ENCODE data around the gene MAP3K20.
A peak's percentile ranks its signal among the peaks of the same experiment; 100 is the strongest.

MAP3K20 gene

DNA sequence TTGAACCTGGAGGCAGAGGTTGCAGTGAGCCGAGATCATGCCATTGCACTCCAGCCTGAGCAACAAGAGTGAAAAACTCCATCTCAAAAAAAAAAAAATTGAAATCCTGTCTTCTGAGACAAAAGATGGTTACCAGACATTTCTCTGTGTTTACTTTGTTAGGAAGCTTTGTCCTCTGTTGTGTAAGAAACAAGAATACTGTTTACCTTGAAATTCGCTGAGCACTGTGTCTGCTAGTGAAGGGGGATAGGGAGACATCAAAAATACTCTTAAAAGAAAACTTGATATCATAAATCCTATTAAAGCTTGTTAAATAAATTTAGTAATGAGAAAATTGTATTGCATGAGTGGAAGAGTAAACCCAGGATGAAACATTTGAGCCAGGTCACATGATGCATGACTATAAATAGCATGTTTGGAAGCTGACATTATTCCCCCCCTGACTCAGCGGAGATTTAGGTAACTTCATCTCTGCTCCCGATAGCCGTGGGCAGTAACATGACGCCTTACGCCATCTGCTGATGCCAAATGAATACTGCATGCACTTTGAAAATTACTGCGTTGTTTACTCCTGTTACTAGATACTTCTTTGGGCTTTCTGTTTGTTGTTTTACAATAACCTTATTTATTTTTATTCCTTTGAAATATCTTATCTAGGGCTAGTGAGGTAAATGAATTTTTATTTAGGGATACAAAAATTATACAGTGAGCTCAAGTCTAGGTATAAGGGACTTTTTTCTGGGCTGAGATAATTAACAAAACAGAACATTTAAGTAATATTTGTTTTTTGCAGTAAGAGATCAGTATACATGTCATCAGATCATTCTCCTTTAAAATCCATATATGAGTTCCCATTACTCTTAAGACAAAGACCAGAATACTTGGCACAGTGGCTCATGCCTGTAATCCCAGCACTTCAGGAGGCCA is 134.9 kb downstream of the MAP3K20 start:
- peak; percentile 32 to 54 for DNase-seq

GRCh38 chr2:173213181-173213580 is 137.5 kb downstream of the MAP3K20 start:
- no peak for DNase-seq

GRCh38 chr2:173214213-173214612 is 138.6 kb downstream of the MAP3K20 start:
- no peak for DNase-seq

DNA sequence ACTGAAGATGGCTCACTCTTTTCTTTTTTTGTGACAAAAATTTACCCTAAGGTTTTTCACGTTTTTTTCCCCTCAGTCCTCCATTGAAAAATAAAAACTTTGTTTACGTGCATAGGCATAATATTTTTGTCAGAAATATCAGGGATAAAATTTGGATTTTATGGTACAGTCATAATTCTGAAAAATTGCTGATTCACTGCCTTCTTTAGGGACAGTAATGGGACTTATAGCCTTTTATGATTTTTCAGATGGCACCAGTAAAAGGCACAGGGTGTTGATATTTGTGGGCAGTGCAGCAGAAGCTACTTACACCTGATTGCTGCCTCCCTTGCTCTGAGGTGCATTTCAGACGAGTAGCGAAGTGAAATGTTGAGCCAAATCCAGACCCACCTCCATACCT is 139.7 kb downstream of the MAP3K20 start:
- no peak for DNase-seq

DNA sequence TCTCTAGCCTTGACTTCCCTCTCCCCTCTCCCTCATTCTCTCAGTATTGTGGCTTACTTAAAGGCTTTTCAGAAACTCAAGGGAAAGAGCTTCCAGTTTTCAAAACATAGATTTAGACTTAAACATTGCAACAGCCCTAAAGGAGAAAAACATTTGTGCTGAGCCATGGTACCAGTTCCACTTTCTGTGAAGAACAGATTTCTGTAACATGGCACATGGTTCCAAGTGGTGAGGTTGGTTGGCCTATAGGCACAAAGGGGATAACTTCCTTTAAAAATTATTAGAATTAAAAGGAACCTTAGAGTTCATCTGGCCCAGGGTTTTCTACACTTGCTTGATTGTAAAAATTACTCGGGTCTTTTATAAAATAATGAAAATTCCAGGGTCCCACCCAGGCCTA is 140.4 kb downstream of the MAP3K20 start:
- DNase-seq = no peak

DNA sequence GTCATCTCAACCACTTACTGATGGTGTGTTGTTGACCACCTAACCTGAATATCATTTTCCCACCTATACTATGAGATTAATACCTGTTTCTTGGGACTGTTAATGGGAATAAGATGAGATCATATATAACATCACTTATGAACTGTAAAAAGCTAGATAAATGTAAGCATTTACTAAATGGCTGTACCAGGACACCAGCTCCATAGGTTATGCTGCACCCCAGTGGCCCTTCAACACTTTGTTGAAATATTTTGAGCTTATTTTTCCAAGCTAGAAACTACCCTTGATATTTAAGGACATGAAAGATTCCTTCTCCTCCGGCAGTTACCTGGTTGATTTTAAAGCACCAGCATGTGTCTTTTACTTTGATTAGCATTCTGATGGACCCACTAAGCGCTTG is 141.0 kb downstream of the MAP3K20 start:
- no peak for DNase-seq

DNA sequence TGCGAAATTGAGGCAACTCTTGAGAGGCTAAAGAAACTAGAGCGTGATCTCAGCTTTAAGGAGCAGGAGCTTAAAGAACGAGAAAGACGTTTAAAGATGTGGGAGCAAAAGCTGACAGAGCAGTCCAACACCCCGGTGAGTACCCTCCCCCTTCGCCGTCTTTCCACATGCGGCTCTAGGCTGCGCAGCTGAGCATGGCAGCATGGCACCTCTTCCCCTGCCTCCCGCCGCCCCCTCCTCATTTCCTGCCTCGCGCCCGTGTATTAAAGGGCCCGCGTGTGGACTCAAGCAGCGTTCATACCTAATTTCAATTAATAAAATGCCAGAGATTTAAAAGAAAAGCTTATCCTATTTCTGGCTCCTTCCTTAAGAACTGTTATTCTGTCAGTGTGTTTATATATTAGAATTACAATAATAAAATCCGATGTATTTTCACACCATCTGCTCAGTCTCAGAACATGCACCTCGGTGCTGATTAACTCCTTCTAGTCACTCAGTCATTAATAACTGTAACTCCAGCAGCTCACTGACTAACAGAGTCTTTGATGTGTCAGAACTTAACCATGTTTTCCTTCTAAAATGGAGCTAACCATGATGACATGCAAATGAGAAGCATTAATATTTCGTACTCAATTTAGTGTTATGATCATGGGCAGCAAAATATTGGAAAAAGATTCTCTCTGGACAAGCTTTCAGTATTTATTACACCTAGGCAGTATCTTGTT is 141.6 kb downstream of the MAP3K20 start:
- DNase-seq = no peak

DNA sequence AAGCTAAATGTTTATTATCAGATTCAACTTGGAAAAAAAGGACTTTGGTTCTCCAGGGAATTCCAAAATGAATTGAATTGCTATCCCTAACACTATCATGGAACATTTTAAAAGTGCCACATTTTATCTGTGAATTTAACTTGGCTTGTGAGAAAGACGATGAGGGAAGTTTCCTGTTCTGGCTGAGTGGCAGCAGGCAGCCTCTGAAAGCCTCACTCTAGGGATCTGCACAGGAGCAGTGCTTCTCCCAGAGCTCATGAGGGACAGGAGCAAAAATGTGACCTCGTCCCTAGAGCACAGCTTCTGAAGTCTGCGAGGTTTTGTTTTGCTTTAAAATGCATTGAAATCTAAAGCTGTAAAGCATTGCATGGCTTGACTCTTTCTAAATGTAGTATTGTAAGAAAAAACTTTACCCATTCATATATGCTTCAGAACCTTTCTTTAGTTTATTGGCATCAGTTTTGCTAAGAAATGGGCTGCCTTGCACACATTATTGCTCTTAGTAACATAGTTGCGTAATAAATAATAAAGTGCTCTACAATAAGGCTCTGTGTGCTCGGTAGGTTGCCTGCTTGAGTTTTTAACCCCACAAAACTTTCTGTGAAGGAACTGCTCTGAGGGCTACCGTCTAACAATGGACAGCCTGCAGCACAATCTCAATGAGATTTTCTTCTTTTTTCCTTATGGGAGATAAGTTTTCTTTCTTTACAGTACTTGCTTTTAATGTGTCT is 142.8 kb downstream of the MAP3K20 start:
- no peak for DNase-seq

GRCh38 chr2:173221132-173221695 is 145.6 kb downstream of the MAP3K20 start:
- no peak for DNase-seq

DNA sequence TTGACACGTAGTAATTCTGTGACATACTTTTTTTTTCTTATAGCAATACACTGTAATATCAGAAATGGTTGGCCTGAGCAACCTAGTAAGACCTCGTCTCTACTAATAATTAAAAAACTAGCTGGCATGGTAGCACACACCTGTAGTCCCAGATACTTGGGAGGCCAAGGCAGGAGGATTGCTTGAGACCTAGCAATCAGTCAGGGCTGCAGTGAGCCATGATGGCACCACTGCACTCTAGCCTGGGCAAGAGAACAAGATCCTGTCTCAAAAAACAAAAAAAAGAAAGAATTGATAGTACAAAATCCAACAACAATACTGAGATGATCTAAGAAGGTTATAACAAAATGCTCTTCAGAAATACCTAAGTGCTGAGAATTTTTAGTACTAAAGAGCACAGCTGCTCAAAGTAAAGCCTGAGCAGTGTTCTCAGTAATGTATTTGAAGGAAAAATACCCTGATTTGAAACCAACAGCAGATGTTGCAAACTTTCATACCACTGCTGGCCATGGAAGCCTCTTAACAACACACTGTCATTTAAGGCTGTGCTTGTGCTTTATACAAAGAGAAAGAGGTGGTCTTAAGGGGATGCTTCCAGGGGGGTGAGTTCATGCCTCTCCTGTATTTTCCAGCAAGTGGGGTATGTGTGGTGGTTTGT is 146.4 kb downstream of the MAP3K20 start:
- no peak for DNase-seq

DNA sequence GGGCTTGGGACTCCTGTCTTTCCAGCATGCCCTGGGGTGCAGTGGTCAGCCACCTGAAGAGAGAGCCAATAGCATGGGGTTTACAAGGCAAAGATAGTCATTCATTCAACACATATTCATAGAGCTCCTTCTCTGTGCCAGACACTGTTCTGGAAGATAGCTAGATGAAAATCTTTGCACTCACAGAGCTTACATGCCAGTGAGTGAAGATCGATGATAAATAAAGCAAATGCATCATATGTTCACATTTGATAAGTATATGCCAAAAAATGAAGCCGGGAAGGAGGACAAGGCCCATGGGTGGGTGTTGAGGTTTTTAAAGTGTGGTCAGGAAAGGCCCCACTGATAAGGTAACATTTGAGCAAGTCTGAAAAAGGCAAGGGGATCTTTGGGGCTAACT is 148.2 kb downstream of the MAP3K20 start:
- no peak for DNase-seq

DNA sequence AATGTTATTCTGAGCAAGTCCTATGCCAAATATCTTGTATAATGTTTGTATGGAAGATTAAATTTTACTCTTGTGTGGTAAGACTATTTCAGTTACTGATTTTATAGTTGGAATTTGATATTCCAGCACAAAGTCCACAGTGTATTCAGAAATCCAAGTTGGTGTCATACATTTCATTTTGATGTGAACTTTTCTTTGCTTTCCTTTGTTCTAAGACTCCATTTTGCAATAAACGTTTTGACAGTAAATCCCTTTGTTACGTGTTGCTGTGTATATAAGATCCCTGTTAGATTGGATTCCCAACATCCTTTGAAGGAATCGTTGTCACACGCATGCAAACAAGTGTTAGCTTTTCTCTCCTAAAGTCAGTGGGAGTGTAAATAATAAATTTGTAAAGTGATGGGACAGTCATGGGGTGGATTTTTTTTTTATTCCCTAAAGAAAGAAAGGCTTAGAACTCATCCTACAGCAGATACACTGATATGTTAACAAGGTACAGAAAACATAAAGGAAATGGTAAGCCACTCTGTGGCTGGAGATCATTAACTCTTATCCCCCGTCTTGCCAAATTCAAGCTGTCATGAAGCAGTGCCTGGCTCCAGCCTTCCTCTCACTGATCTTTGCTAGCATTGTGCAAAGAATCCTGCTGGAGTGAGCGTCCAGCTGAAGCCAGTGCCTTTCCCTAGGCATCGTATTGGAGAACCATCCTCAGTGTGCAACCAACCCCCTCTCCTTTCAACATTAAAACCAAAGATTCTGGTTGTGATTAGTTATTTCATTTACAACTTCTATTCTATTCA is 151.5 kb downstream of the MAP3K20 start:
- DNase-seq = no peak

GRCh38 chr2:173229086-173229485 is 153.4 kb downstream of the MAP3K20 start:
- no peak for DNase-seq

DNA sequence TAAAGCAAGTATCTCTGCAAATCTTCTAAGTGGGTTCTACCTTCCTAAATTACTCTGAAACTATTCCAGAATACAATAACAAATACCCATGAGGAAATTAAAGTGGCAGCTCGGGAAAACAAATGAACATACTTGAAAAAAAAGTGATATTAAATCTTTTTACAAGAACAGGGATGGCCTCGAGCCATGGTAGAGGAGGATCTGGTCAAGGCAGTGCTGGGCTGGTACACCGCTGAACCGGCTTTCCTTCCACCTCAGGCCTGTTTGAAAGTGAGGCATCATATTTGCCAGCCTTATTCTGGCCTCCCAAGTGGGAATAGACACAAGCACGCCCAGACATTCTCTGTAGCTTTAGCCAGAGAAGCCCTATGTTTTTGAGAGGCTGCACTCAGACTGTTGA is 154.5 kb downstream of the MAP3K20 start:
- no peak for DNase-seq

DNA sequence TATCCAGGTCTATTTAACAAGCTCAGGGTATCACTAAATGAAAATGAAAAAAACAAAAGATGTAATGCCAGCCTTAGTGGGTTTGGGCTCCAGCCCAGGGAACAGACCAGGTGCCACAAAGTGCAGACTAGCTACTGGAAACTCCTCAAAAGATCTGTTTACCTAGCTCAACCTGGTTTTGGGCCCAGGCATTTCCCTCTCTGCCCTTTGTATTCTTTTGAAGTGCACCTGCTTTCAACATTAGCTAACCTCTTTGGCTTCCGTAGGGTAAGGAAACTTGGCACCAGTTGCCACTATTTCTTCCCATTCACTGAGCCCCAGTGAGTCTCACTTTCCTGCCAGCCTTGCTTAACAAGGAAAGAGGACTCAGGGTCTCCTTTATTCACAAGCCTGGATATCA is 155.4 kb downstream of the MAP3K20 start:
- DNase-seq = no peak

DNA sequence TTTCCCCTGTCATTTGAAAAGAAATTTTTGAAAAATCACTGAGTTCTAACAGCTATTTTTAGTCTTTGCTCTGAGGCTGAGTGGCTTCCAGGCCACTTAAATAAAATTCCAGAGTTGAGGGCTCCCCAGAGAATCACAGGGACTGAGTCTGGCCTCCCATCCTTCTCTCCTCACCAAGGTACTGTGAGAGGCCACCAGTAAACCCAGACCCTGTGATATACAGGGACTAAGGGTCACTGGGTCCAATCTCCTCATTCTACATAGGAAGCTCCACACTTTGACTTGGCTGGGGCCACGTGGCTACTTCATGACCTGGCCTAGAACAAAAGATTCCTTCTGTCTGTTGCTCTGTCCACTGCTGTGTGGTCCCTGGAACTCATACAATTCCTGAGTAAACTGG is 155.8 kb downstream of the MAP3K20 start:
- no peak for DNase-seq

DNA sequence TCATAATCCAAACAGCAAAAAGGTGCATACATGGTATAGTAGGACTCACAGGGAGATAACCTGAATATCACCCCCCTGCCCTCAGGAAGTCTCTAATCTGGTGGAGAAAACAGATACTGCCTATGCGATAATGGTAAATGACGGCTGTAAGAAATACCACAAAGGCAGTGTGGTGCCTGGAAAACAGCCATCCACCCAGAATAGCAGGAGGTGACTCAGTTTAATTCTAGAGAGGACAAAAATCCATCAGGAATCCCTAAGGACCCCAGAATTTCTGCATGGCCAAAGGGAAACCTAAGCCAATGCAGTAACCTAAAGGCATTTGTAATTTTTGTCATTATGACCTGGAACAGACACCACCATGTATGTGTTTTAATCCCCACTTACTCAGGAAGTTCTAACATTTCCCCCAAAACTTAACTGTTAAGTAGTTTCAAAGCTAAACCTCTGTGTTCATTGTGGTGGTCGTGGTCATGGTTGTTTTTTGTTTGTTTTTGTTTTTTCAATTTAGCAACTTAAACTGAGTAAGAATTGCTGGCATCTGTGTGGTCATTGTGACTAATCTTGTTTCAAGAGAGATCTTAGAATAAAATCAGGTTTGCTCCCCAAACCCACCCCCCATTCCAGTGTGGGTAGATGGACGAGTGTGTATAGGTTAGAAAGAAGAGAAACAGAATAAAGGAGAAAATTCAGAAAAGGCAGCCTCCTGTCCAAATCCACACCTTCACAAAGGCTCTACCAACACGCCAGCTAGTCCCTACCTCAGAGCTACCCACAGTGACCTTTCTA is 157.5 kb downstream of the MAP3K20 start:
- DNase-seq = no peak

DNA sequence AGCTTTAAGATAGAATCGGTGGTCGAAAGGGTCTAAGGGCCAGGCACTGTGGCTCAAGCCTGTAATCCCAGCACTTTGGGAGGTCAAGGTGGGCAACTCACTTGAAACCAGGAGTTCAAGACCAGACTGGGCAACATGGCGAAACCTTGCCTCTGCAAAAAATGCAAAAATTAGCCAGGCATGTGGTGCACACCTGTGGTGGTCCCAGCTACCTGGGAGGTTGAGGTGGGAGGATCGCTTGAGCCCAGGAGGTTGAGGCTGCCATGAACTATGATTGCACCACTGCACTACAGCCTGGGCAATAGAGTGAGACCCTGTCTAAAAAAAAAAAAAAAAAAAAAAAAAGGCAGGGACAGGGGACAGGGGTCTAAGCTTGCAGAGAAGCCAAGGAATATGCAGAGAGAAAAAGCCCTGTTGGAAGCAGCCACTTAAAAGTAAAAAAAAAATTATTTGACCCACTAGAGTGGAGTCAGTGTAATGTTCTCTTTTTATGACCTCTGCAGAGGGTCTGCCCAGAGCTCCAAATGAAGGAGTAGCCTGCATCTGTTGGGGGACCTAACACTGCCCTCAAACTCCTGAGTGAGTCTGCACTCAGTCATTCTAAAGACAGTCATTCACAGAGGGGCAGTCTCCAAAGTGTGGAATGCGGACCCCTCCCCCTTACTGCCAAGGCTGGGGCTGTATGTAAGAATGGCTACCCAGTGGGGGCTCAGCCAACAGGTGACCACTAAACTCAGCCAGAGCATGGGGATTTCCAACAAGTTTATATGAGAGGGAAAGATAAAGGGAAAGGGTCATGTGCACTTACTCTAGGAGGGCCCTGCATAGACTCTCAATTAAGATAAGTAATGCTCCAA is 160.5 kb downstream of the MAP3K20 start:
- no peak for DNase-seq

DNA sequence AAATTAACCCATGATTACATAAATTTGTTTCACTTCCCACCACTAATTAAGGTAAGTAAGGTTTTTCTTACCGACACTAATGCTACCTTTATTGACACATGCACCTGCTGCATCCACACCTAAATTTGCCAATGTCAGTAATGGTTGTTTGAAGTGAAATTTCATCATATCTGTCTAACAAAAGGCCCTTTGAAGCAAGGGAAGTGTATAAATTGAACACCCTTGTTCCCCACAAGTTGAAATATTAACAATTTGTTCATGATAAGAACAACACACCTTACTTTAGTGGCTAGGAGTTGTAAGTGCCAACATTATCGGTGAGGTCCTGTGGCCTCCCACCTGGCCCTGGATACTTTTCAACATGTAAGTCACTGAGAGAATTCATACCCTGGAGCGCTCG is 162.7 kb downstream of the MAP3K20 start:
- DNase-seq = no peak

GRCh38 chr2:173238831-173239230 is 163.2 kb downstream of the MAP3K20 start:
- DNase-seq = no peak

Measured in activated CD4-positive, alpha-beta T cell treated with anti-CD3 and anti-CD28 coated beads, Interleukin-2, amount 50 U/mL, for 48 hours (primary cell).